NCI-H774 (cell line): ENCODE data around the gene KCNG2.

Source experiments
- DNase-seq: peaks from one replicate; lab custom pipeline; 2025; lab: John Stamatoyannopoulos, UW

The KCNG2 gene

DNA sequence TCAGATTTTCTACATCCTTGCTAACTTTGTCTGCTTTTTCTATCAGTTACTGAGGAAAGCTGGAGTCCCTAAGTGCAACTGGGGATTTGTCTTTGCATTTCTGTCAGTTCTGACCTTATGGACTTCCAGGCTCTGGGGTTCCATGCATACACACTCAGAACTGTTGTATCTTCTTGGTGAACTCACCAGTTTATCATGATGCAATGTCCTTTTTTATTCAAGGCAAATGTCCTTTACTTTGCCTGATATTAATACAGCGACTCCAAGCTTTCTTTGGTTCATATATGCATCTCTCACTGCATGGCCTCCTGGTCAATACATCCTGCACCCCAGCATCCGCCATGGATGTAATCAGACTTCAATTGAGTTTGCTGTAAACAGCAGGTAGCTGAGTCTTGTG, 109.0 kb downstream of the KCNG2 start:
- no peak for DNase-seq

DNA sequence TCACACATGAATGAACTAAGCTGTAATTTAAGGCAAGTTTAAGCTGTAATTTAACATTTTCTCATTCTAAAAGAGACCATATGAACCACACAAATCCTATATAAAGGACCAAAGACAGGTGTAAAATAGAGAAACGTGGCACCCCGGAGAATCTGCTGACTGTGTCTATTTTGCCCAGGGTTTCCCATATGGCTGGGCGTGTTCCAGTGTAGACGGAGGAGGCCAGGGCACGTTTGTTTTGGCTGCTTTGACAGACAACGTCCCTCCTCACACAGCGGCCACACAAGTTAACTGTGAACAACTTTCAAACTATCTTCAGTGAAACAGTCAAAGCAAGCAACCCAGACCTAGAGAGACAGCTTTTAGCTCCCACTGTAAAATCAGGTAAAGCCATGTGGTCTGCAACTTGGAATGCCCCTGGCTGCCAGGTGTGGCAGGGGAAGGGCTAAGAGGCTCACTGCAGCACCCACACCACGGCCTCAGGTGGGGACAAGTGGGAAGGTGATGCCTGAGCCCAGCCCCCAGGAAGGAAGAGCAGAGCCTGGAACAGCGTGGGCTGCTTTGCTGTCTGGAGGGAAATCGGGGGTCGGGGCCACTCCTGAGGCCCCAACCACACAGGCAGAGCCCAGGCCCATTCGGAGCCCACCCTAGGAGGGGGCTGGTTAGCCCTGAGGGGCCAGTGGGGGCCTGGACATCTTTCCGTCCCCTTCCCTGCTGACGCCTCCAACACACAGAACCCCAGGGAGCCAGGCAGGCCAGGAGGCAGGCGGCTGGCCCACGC, 113.0 kb downstream of the KCNG2 start:
- DNase-seq: no peak

DNA sequence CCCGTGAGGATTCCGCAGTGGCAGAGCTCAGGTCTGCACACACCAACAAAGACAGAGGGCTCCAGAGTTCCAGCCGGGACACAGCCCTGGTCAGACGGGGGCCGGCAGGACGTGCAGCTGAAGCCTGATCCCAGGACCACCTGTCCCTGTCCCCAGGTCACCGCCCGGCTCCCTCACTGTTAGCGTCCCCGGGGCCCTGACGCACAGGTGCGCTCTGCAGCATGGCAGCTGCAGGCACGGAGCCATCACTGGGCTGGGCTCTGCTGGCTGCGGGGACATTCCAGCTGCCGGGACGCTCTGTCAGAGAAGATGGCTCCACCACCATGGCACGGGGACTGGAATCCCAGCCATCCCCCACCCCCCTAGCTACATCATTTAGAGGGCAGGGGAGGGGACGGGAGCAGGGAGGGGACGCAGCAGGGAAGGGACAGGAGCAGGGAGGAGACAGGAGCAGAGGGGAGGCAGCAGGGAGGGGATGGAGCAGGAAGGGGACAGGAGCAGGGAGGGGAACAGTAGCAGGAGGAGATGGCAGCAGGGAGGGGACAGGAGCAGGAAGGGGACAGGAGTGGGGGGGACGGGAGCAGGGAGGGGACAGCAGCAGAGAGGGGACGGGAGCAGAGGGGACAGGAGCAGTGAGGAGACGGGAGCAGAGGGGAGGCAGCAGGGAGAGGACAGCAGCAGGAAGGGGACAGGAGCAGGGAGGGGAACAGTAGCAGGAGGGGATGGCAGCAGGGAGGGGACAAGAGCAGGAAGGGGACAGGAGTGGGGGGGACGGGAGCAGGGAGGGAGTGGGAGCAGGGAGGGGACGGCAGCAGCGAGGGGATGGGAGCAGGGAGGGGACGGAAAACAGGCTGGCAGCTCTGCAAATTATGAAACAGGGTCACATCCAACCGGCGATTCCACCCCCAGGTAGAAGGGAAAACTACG, 113.9 kb downstream of the KCNG2 start:
- DNase-seq: no peak

DNA sequence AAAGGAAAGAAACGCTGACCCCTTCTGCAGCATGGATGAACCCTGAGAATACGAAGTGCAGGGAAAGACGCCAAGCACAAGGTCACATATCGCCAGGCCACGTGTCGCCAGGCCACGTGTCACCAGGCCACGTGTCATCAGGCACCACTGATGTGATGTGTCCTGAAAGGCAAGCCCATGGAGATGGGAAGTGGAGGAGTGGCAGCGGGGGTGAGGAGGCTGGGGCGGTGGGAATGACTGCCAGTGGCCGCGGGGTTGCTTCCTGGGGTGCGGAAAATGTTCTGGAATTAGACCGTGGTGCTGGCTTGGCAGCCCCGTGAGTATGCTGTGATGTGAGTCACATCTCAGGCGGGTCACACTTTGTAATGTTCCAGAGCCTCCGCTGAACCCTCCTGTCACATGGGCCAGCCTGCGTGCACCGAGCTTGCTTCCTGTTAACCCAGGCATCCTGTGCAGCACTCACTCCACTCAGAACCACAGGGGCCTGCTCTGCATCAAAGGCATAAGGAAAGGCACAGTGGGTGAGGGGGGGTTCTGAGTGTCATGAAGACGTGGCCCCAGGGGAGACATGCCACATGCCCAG, 114.8 kb downstream of the KCNG2 start:
- DNase-seq: no peak

DNA sequence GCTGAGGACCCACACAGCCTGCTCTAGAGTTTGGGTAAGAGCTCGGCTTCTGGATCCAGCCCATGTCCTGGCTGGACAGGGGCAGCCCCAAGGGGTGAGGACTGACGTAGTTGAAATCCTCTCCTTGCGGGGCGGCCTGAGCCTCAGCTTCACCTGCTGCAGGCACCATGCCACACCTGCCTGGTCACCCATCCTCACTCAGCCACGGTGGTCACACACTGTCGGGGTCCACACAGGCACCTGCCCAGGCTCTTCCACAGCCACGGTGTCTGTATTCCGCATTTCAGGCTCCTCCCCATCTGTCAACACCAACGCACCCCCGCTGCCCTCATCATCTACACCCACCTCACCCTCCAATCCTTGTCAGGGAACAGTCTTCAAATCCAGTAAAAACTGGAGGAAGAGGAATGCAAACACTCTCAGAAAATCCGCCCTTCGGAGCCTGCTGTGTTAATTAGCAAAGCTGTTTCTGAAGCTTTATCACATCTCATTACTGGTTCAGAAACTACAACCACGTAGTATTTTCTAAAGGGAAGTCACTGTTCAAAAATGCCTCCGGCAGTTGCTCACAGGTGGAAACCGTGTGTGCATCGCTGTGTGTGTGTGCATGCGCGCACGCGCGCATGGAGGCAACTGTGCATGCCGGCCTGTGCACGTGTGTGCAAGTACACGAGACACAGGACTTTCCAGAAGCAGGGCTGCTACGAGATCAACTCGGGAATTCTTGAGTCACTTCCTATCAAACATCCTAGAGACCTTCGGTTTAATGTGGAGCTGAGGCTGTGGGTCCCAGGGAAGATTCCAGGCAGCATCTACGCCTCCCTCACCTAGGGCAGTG, 115.5 kb downstream of the KCNG2 start:
- DNase-seq: no peak

DNA sequence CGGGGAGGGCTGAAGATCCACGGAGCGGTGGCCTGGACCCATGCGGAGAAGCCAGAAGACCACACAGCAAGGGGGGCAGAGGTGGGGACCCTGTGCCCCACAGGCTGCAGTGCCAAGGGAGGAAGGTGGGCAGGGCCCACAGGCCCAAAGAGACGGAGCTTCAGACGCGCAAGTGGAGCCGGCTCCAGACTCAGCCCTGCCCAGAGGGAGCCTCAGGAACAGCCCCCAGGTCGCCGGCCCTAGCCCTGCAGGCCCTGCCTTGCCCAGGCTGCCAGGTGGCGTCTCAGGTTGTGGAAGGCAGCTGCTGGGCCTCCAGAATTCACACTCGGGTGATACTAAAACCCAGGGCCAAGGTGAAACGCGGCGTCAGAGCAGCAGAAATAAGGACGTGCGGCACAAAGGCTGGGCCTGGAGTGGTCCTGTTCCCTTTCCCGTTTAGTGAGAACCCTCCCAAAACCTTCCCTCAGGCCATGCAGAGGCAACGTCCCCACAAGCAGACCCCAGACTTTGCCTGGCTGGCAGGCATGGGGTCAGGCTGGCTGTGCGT, 116.9 kb downstream of the KCNG2 start:
- DNase-seq: no peak

DNA sequence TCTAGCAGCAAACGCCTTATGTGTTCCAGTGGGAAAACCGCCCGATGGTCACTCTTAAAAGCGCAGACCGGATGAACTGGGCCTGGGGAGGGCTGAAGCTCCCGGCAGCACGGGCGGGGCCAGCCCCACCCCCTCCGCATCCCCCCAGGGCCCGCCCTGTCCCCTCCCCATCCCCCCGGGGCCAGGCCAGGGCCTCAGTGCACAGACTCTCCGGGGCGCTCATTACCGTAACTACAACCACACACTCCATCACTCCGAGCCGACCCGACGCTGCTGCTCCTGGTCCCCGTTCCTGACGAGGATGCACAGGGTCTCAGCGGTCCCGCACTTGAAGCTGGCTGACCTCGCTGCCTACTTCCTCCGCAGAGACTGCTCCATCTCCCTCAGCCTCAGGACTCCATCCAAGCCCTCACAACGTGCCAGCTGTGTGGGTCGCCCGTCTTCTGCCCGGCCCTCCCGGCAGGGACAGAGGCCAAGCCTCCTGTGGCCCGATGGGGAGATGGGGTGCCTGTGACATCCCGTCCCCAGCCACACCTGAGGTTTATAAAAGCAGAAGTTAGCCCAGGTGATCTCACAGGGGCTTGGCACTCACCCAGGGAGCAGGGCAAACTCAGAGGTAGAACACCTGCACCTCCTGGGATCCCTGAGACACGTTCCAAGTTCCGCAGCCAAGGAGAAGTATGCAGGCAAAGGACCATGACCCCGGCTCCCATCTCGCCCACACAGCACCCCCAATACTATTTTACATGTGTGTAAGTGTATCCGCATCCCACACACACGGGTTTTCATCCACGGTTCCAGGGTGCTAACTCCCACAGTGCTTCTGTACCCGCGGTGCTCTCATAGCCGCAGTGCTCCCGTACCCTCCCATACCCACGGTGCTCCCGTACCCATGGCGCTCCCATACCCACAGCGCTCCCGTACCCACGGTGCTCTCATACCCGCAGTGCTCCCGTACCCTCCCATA, 117.7 kb downstream of the KCNG2 start:
- DNase-seq: no peak

DNA sequence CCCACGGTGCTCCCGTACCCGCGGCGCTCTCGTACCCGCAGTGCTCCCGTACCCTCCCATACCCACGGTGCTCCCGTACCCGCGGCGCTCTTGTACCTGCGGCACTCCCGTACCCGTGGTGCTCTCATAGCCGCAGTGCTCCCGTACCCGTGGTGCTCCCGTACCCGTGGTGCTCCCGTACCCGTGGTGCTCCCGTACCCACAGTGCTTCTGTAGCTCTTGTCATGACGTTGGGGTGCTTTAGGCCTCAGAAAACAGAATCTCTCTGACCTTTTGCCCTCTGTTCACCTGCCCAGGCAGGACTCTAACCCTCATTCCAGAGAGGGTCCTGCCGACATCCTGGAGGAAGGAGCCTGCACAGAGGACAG, 118.4 kb downstream of the KCNG2 start:
- DNase-seq: no peak

DNA sequence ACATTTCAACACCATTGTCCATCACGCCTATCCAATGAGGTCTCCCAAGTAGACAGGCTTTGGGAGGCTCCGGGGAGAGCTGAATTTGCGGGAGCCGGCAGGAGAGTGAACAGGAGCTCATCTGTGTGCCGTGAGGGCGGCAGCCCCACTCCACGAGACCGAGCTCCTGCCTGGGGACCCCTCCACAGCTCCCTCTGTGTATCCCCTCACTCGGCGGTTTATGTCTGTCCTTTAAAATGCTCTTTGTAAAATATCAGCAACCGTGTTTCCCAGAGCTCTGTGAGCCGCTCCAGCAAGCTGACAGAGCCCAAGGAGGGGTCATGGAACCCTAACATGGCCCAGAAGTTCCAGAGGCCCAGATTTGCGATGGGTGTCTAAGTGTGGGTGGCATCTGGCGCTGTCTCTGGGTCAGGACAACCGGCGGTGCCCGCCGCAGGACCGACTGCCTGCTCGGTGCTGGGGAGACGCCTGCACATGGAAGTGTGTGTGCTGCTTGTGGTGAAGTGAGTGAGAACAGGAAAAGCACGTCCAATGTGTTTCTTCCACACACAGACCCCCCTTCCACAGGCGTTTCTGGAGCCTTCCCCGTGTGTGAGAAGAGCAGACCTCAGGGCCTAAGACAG, 118.9 kb downstream of the KCNG2 start:
- DNase-seq: no peak

DNA sequence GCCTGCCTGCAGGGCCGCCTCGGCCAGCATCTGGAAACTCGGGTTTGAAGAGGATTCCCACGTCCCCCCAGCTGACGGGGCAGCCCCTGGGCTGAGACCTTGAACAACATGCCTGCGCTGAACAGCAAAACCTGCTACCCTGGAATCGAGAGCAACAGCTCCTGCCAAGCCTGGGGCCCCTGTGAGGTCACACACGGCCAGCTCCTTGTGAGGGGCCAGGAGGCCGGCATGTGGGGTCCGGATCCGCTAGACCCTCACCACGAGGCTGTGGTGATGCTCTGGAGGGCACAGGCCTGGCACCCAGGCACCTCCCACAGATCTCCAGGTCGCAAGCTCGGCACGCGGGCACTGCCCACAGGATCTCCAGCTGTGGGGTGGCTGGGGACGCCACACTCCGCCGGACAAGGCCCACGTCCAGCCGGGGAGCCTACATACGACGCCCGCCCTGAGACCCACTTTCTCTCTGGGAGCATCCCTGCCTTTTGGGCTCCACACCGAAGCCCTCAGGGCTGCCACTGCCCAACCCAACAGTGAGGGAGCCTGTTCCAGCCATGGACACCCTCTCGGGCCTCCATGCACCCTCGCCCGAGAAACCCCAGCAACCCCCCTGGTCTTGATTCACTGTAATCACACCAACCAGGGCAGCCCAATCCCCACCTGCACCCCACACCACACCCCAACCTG, 119.6 kb downstream of the KCNG2 start:
- DNase-seq: no peak

DNA sequence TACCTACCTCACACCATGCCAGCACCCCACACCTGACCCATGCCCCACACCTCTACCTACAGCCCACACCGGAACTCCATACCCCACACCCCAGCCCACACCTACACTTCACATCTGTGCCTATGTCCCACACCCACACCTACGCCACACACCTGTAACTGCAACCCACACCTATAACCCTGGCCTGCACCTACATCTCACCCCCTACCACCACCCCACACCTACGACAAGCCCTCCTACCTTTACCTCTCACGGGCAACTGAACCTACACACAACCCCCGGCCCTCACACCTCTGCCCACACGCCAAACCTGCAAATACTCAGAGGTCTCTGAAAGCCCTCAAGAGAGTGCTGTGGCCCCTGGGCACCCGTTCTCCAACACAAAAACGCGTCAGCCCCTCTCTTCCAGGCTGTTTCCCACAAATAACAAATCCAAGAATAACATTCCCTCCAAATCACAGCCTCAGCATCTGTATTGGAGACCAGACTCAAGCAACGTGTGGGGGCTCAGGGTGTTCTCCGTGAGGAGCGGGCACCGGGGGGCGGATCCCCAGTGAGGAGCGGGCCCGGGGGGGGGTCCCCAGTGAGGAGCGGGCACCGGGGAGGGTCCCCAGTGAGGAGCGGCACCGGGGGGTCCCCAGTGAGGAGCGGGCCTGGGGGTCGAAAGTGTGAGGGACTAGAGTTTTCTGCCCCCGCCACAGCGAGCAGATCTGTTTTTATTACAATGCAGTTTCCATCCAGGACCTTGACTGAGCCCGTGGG, 120.3 kb downstream of the KCNG2 start:
- no peak for DNase-seq

DNA sequence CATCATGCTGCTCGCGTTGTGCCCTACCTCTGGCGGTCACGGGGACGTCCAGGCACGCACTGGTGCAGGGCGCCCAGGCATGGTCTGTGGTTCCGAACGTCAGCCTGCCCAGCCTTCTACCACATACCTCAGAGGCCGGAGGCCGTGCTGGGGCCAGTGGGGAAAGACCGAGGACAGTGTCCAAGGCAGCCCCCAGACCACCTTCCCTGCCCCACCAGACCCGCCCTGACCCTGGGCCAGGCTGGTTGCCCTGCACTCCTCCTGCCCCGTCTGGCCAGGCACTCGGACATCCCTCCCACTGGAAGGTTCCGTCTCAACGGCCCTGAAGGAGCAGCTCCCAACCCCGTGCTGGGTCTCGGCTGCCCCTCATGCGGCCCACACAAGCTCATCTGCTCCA, 120.9 kb downstream of the KCNG2 start:
- DNase-seq: no peak

DNA sequence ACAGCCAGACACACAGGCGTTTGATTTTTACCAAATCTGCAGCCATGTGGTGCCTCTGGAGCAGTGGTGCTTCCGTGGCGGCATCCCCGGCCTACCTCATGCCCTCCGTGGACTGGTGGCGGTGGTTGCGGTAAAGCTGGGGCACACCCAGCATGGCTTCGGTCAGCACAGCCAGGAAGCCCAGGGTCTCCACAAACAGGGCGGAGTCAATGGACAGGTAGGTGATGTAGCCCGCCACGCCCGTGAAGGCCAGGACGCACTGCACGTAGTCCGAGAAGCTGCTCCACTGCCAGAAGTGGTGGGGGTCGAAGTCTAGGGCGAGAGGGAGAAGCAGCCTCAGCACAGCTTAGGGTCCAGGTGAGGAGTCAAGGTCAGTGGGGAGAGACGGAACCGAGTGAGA, 121.4 kb downstream of the KCNG2 start:
- DNase-seq: no peak

DNA sequence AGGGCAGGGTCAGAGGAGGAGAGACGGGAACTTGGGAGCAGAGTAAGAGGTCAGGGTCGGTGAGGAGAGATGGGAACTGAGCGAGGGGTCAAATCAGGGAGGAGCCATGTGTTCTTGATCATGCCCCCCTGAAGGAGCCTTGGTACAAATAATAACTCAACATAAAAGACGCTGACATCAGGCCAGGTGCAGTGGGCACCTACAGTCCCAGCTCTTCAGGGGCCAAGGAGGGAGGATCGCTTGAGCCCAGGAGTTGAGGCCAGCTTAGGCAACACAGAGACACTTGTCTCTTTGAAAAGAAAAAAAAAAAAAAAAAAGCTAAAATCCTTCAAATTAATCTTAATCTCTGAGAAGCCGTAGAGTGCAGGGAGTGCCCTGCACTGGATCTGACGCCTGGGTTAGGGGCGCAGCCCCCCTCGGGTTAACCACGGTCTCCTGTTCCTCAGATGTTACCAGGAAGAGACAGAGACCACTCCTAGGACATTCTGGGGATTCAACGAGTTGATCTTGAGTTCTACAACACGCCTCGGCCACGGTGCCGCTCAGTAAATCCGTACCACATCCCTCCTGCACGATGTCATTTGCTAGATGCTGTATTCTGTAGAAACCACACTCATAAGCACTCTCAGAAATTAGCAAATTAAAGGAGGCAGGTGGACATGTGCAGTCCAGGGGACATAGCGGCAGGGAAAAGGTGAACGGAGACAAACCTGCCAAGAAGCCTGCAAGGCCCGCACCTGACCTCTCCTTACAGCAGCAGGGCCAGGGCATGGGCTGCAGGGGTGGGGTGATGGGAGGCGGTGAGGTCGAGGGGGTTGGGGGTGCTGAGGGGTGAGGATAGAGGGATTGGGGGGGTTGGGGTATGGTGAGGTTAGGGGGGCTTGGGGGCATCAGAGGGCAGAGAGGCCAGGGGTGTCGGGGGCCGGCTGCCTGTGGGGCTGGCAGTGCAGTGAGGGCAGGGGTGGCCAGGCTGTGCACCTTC, 124.5 kb downstream of the KCNG2 start:
- DNase-seq: no peak

DNA sequence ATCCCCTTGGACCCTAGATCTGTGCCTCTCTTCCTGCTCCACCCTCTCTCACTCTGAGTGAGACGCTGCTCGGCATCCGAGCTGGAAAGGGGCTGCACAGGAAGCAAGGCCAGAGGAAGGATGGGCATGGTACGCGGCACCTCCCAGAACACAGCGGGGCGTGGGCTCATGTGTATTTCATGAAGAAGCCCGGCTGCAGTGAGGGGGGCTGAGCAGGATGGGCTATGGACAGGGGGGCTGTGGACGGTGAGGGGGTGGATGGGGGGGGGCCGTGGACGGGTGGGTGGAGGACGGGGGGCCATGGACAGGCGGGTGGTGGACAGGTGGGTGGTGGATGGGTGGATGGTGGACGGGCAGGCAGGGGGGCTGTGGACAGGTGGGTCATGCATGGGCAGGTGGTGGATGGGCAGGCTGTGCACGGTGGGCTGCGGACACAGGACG, 125.3 kb downstream of the KCNG2 start:
- DNase-seq: no peak

DNA sequence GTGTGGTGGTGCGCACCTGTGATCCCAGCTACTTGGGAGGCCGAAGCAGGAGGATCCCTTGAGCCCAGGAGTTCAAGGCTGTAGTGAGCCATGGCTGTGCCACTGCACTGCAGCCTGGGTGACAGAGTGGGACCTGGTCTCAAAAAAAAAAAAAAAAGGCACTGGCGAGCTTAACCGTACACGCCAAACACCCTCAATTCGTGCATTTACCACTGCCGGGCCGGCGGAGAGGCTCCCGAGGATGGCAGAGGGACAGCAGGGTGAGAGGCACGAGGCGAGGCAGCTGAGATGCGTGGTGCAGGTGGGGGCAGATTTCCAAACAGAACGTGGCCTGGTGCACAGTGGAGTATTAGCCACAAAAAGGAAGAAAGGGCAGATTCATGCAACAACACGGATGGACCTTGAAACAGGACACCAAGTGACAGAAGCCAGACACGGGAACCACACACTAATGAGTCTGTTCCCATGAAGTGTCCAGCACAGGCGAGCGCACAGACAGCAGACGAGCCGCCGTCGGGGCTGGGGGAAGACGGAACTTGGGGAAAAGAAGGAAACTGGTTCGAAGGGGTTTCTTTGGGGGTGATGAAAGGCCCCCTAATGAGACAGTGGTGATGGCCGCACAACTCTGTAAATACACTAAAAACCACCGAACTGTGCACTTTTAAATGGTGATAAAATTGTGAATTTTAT, 126.3 kb downstream of the KCNG2 start:
- no peak for DNase-seq
